IPS DF 6.9 (cell line): ENCODE results near the gene CISTR.

Source experiments
- DNase-seq: peaks from one replicate; pipeline ENCODE4 v3.0.0-alpha.2; 2013; ENCODE audit warnings: low read depth, low spot score
- H3K27ac ChIP-seq: one replicate; pipeline ENCODE4 v1.5.1; 2013; ENCODE audit warnings: low read length, control low read depth
- H3K27me3 ChIP-seq: 2 replicates; pipeline ENCODE4 v1.6.1; 2013; ENCODE audit warnings: mild to moderate bottlenecking, low read length; ENCODE audit not compliant: control insufficient read depth, insufficient read depth
- H3K36me3 ChIP-seq: 2 replicates; pipeline ENCODE4 v1.6.1; 2013; ENCODE audit warnings: low read length; ENCODE audit not compliant: control insufficient read depth, insufficient read depth
- H3K4me1 ChIP-seq: 2 replicates; pipeline ENCODE4 v1.6.1; 2013; ENCODE audit warnings: low read length; ENCODE audit not compliant: control insufficient read depth, insufficient read depth
- H3K4me3 ChIP-seq: 2 replicates; pipeline ENCODE4 v1.5.1; 2013; ENCODE audit warnings: mild to moderate bottlenecking, low read length
- H3K9me3 ChIP-seq: 2 replicates; pipeline ENCODE4 v1.6.1; 2013; ENCODE audit warnings: low read length, inconsistent platforms; ENCODE audit not compliant: control insufficient read depth, insufficient read depth
- WGBS: extraction: QIAGEN DNeasy Blood & Tissue Kit; methylation state at CpG from one replicate; pipeline ENCODE4 v1.1.7; 2013; ENCODE audit warnings: mixed read lengths, missing lambda C conversion rate; ENCODE audit not compliant: insufficient read length, insufficient coverage; 5-methylcytosine and 5-hydroxymethylcytosine counted together

CISTR gene

DNA sequence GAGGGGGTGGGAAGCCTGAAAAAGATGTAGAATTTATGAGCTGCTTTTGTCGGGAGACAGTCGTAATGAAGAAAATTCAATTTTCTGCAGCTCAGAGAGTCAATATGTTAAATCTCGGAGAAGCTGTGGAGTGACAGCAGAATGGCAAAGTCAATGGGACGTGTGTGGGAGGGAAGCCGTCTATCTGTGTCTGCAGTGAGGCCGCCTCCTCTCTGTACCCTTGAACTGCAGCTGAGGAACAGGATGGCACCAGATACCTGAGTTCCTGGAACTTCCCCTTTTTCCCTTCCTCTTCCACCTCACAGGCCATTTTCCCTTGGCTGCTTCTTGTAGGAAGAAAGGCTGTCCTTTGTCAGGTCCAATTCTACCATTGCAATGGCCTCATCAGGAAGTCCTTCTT lies 15.2 kb downstream of the CISTR start:
- no peak overlapping the region for H3K27ac ChIP-seq
- H3K4me1 ChIP-seq, result 0 out of 2 replicates have a peak, but pooled peaks cover 3% of the 10 kb centered on the region
- H3K36me3 ChIP-seq, result no peaks in the 10 kb centered on the region
- WGBS, result no CpG with 5 or more reads among the region's 6 CpGs
- no peaks in the 10 kb centered on the region for H3K9me3 ChIP-seq
- H3K27me3 ChIP-seq, result peaks cover 38% of the 10 kb centered on the region
- H3K4me3 ChIP-seq, result no peak overlapping the region
- DNase-seq, result no peak

DNA sequence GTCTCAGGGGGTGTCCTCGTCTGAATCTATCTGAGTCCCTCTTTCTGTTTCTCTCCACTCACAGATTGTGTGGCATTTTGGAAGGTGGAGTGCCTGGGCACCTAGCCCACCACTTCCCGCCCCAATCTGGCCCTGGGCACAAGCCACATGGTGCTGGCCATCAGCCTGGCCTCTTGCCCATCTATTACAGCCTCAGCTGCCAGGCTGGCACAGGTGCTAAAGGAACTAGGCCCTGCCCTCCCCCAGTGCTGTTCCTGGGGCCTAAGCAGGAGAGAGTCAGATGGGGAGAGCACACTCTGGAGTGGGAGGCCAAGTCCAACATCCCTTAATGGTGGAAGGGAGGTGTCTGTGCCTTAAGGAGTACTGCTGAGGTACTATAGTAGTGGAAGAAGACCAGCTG lies 16.2 kb downstream of the CISTR start:
- Histone ChIP-seq H3K9me3 (no peaks in the 10 kb centered on the region), H3K27me3 (peaks cover 35% of the 10 kb centered on the region), H3K36me3 (no peaks in the 10 kb centered on the region), H3K27ac (no peak overlapping the region), H3K4me3 (no peak overlapping the region), H3K4me1 (0 out of 2 replicates have a peak, but pooled peaks cover 3% of the 10 kb centered on the region)
- no peak for DNase-seq
- WGBS, result no CpG with 5 or more reads among the region's 2 CpGs

- H3K4me1 ChIP-seq, result 0 out of 2 replicates have a peak, but pooled peaks cover 3% of the 10 kb centered on the region
- H3K4me3 ChIP-seq, result no peak overlapping the region
- DNase-seq, result no peak
- no peak overlapping the region for H3K27ac ChIP-seq
- WGBS, result no CpG with 5 or more reads among the region's 9 CpGs
- H3K36me3 ChIP-seq, result no peaks in the 10 kb centered on the region
- H3K27me3 ChIP-seq, result peaks cover 25% of the 10 kb centered on the region; the same call in 1 of the 2 replicates
- H3K9me3 ChIP-seq, result no peaks in the 10 kb centered on the region
Measured at GRCh38 chr12:53734425-53734824, 17.4 kb downstream of the CISTR start.

DNA sequence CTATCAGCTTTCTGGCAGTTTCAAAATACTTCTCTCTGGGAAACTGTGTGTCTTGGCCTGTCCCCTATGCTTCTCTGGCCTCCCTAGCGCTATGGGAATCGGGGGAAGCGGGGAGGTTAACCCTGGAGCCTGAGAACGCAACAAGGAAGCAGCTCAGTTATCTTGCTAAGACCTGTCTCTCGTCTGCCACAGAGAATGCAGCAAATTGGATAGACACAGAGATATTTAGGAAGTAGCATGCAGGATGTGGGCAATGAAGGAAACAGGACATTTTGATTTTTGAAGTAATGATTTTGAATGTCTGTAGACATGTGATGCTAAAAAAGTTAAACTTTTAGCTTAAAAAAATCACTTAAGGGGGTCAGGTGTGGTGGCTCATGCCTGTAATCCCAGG lies 18.0 kb downstream of the CISTR start:
- Histone ChIP-seq H3K4me1 (0 out of 2 replicates have a peak, but pooled peaks cover under 1% of the 10 kb centered on the region), H3K27ac (no peak overlapping the region), H3K36me3 (no peaks in the 10 kb centered on the region), H3K9me3 (no peaks in the 10 kb centered on the region), H3K4me3 (no peak overlapping the region), H3K27me3 (peaks cover 20% of the 10 kb centered on the region; the same call in 1 of the 2 replicates)
- DNase-seq, result no peak
- no CpG with 5 or more reads among the region's 5 CpGs for WGBS

DNA sequence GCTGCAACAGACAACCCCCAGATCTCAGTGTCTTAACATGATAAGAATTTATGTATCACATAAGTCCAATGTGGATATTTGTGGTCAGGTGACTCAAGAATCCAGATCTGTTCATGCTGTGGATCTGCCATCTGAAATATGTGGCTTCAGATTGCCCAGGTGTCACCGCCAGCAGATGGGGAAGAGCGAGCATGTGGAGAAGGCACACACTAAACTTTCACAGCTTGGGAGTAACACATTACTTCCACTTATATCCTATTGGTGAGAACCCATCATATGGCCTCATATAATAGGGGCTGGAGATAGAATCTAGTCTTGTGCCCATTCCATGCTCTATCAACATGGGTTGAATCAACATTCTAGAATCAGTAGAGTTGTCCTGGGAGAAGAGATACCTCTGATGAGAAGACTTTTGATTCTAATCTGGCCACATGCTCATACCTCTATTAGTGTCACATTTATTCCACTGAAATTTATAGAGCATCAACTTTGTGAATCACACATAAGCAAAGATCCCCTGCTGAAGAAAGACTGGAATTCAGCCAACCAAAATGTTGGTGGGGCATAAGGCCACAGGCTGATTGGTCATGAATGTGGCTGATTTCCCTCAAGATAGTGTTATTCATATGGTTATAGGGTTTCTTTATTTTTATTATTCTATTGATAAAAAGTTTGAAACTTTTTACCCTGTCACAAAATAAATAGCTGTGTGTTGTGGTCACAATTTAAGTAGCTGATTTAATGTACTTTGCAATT lies 18.6 kb downstream of the CISTR start:
- Histone ChIP-seq H3K27me3 (peaks cover 17% of the 10 kb centered on the region; the same call in 1 of the 2 replicates), H3K27ac (no peak overlapping the region), H3K36me3 (no peaks in the 10 kb centered on the region), H3K4me1 (no peaks in the 10 kb centered on the region), H3K4me3 (no peak overlapping the region), H3K9me3 (no peaks in the 10 kb centered on the region)
- no peak for DNase-seq
- no CpG with 5 or more reads among the region's 2 CpGs for WGBS

DNA sequence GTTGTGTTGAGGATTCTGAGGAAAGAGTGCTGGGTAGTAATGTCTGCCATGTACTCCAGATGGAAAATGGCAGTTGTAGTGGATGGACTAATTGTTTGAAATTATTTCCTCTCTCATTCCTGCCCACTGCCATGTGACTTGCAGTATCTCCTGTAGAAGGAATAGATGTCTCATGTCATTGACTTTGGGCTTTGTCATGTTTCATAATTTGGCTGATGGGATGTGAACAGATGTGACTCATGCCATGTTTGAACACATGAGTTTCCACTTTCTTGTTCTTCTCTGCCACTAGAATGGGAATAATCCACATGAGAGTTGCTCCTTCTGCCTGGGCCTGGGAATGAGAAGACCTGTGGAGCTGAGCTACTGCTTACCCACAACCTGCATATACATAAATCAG lies 22.1 kb downstream of the CISTR start:
- Histone ChIP-seq H3K9me3 (no peaks in the 10 kb centered on the region), H3K4me1 (no peaks in the 10 kb centered on the region), H3K4me3 (no peak overlapping the region), H3K36me3 (no peaks in the 10 kb centered on the region), H3K27ac (no peak overlapping the region), H3K27me3 (no peaks in the 10 kb centered on the region)
- no peak for DNase-seq

- Histone ChIP-seq H3K4me3 (no peak overlapping the region; the same call in 1 of the 2 replicates), H3K36me3 (no peaks in the 10 kb centered on the region), H3K27me3 (no peaks in the 10 kb centered on the region), H3K27ac (no peak overlapping the region), H3K9me3 (no peaks in the 10 kb centered on the region), H3K4me1 (no peaks in the 10 kb centered on the region)
- no peak for DNase-seq
- WGBS, result no CpG with 5 or more reads among the region's 7 CpGs
Measured at GRCh38 chr12:53728206-53728605, 23.6 kb downstream of the CISTR start.

DNA sequence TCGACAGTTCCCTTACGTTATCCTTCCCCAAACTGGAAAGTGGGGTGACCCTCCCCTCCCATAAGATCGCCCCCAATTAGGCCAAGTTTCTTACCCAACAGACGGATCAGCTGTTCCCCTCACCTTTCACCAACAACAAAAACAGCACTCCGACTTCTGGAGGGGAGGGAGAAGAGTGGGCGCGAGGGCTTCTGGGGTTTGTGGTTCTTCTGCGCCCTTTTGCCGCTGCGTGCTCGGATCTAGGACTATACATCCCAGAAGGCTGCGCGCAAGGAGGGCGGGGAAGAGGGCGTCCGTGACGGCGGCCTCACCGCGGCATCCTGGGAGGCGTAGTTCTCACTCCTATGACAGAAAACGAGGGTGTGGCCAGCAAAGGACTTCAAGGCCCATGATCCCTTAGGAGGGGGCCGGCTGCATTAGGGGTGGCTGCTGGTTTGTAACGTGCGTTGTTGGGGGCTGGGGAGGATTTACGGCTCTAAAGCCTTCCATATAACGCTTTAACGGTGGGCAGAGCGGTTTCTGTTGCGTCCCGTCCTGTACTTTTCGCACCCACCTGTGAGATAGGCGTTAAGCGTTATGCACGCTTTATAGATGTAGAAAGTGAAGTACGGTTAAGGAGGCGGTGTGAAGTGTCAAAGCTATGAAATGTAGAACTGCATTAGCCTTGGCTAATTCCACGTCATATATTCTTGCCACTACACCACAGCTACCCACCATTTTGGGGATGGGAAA lies 24.3 kb downstream of the CISTR start, which contains the start of gene CALCOCO1:
Gene CALCOCO1 (minus strand): TSS at position 143 of the 732 bp plus-strand sequence. CDS start 2,210 bp downstream, outside the sequence.
- Histone ChIP-seq H3K27me3 (no peaks in the 10 kb centered on the region), H3K27ac (no peak within 1 kb of the TSS), H3K4me3 (peak within 1 kb of the TSS; percentile 70; the same call in 1 of the 2 replicates), H3K36me3 (no peaks in the 10 kb centered on the region), H3K9me3 (no peaks in the 10 kb centered on the region), H3K4me1 (no peaks in the 10 kb centered on the region)
- DNase-seq, result peak; percentile 95
- no CpG with 5 or more reads among the region's 38 CpGs for WGBS

GRCh38 chr12:53726946-53727309 lies 24.9 kb downstream of the CISTR start:
- DNase-seq, result no peak
- no CpG with 5 or more reads among the region's 15 CpGs for WGBS

GRCh38 chr12:53726341-53726740 lies 25.4 kb downstream of the CISTR start:
- Histone ChIP-seq H3K4me3 (no peak overlapping the region), H3K36me3 (no peaks in the 10 kb centered on the region), H3K27ac (no peak overlapping the region), H3K4me1 (no peaks in the 10 kb centered on the region), H3K27me3 (no peaks in the 10 kb centered on the region), H3K9me3 (no peaks in the 10 kb centered on the region)
- WGBS, result no CpG with 5 or more reads among the region's 2 CpGs
- DNase-seq, result no peak

More at GRCh38 chr12:53726946-53727309, 24.9 kb downstream of the CISTR start:
- H3K27me3 ChIP-seq, result no peaks in the 10 kb centered on the region
- no peaks in the 10 kb centered on the region for H3K9me3 ChIP-seq
- H3K4me1 ChIP-seq, result no peaks in the 10 kb centered on the region
- H3K36me3 ChIP-seq, result no peaks in the 10 kb centered on the region
- peak overlapping the region; percentile 70; the same call in 1 of the 2 replicates for H3K4me3 ChIP-seq
- H3K27ac ChIP-seq, result no peak overlapping the region
